Endodermal cell (in vitro differentiated cells): Measurements from ENCODE around the gene MTG2. TPM values are rescaled to one million over a fixed set of nuclear protein-coding genes. Genes with fewer than 3 reads are reported as not detected.
A peak's percentile ranks its signal among the peaks of the same experiment; 100 is the strongest.

ENCODE experiments used
- DNase-seq: peaks from one replicate; pipeline ENCODE4 v3.0.0-alpha.2; 2017
- H3K27ac ChIP-seq: 2 replicates; pipeline ENCODE4 v1.5.1; 2013; ENCODE audit warnings: mild to moderate bottlenecking, low read depth, low read length, moderate library complexity
- H3K27me3 ChIP-seq: 2 replicates; pipeline ENCODE4 v1.6.1; 2013; ENCODE audit warnings: mild to moderate bottlenecking, low read length, moderate library complexity; ENCODE audit not compliant: insufficient read depth, control insufficient read depth, poor library complexity, severe bottlenecking
- H3K36me3 ChIP-seq: 2 replicates; pipeline ENCODE4 v1.7.0; 2013; ENCODE audit warnings: mild to moderate bottlenecking, low read length, moderate library complexity; ENCODE audit not compliant: control insufficient read depth, insufficient read depth
- H3K4me1 ChIP-seq: one replicate; pipeline ENCODE4 v1.7.0; 2013; ENCODE audit warnings: low read length; ENCODE audit not compliant: control insufficient read depth, insufficient read depth
- H3K4me3 ChIP-seq: 2 replicates; pipeline ENCODE4 v1.5.1; 2013; ENCODE audit warnings: mild to moderate bottlenecking, low read length, moderate library complexity
- H3K9ac ChIP-seq: 2 replicates; pipeline ENCODE4 v1.6.1; 2013; ENCODE audit warnings: mild to moderate bottlenecking, low read length, moderate library complexity; ENCODE audit not compliant: poor library complexity, severe bottlenecking; ENCODE audit errors: extremely low read depth
- H3K9me3 ChIP-seq: 2 replicates; pipeline ENCODE4 v1.6.1; 2013; ENCODE audit warnings: mild to moderate bottlenecking, low read length, moderate library complexity; ENCODE audit not compliant: control insufficient read depth
- H3K27ac Mint-ChIP-seq: 2 replicates; pipeline ENCODE4 v1.8.0; 2020; ENCODE audit warnings: mixed read lengths
- H3K27me3 Mint-ChIP-seq: 2 replicates; pipeline ENCODE4 v1.8.0; 2021; ENCODE audit warnings: mild to moderate bottlenecking, mixed read lengths; ENCODE audit not compliant: insufficient read depth
- H3K36me3 Mint-ChIP-seq: 2 replicates; pipeline ENCODE4 v1.8.0; 2020; ENCODE audit warnings: low read depth, mixed read lengths
- H3K4me1 Mint-ChIP-seq: 2 replicates; pipeline ENCODE4 v1.8.0; 2020; ENCODE audit warnings: mixed read lengths
- H3K4me3 Mint-ChIP-seq: 2 replicates; pipeline ENCODE4 v1.8.0; 2020; ENCODE audit warnings: mild to moderate bottlenecking, moderate library complexity, mixed read lengths
- H3K9me3 Mint-ChIP-seq: 2 replicates; pipeline ENCODE4 v1.8.0; 2020; ENCODE audit warnings: mild to moderate bottlenecking, mixed read lengths
- WGBS, 2 experiments: methylation state at CpG; one replicate each; pipeline versions ENCODE4 v1.1.5 to v1.1.7; 2013; ENCODE audit warnings: missing lambda C conversion rate in 2 of 2, mixed read lengths in 1 of 2; ENCODE audit not compliant: insufficient coverage in 1 of 2, insufficient read length in 1 of 2; 5-methylcytosine and 5-hydroxymethylcytosine counted together
- total RNA-seq, 2 donors: library from RNA; stranded (reverse); fragmentation: NEBNext Ultra II Directional in 1 of 2; extraction: Animal tissue kit (Norgen Biotek cat#: 25700) in 1 of 2; gene quantifications; 2 replicates in 1 of 2; 3 replicates in 1 of 2; pipeline ENCODE4 v1.2.1, GENCODE V29; 2021
- TF ChIP-seq, protein P1 (sequence below): fragments of 200-600 bp; sonication (generic); conservative IDR thresholded peaks from 2 replicates; pipeline ENCODE4 v1.5.0; 2021; ENCODE audit warnings: antibody characterized with exemption, mild to moderate bottlenecking

The MTG2 gene
- total RNA-seq, 2 donors from 2014 or later, result 28.2 to 29.6 TPM

- peaks cover 31% of the 10 kb centered on the region for H3K36me3 ChIP-seq
- no peaks in the 10 kb centered on the region for H3K9me3 ChIP-seq
- no peaks in the 10 kb centered on the region for H3K27me3 Mint-ChIP-seq
- H3K4me1 ChIP-seq, result no peaks in the 10 kb centered on the region
- DNase-seq, result no peak
- no peaks in the 10 kb centered on the region for H3K4me1 Mint-ChIP-seq
- no peaks in the 10 kb centered on the region for H3K9me3 Mint-ChIP-seq
- peaks cover 56% of the 10 kb centered on the region for H3K36me3 Mint-ChIP-seq
- no peak overlapping the region for H3K4me3 Mint-ChIP-seq
- H3K4me3 ChIP-seq, result no peak overlapping the region
- TF ChIP-seq, protein P1, sequence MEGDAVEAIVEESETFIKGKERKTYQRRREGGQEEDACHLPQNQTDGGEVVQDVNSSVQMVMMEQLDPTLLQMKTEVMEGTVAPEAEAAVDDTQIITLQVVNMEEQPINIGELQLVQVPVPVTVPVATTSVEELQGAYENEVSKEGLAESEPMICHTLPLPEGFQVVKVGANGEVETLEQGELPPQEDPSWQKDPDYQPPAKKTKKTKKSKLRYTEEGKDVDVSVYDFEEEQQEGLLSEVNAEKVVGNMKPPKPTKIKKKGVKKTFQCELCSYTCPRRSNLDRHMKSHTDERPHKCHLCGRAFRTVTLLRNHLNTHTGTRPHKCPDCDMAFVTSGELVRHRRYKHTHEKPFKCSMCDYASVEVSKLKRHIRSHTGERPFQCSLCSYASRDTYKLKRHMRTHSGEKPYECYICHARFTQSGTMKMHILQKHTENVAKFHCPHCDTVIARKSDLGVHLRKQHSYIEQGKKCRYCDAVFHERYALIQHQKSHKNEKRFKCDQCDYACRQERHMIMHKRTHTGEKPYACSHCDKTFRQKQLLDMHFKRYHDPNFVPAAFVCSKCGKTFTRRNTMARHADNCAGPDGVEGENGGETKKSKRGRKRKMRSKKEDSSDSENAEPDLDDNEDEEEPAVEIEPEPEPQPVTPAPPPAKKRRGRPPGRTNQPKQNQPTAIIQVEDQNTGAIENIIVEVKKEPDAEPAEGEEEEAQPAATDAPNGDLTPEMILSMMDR, result no peak
- no peak overlapping the region for H3K27ac ChIP-seq
- H3K9ac ChIP-seq, result no peak overlapping the region
- 79 to 83% methylated on average over 4 to 5 of the region's 5 CpGs for WGBS, 2 experiments
- H3K27ac Mint-ChIP-seq, result no peak overlapping the region
- H3K27me3 ChIP-seq, result no peaks in the 10 kb centered on the region
These were observed 19.2 kb downstream of the MTG2 start for GRCh38 chr20:62202083-62202395.

- no peak overlapping the region for H3K9ac ChIP-seq
- Mint-ChIP-seq H3K27ac (no peak overlapping the region), H3K4me1 (no peaks in the 10 kb centered on the region), H3K27me3 (no peaks in the 10 kb centered on the region), H3K4me3 (no peak overlapping the region), H3K36me3 (peaks cover 53% of the 10 kb centered on the region), H3K9me3 (no peaks in the 10 kb centered on the region)
- H3K9me3 ChIP-seq, result no peaks in the 10 kb centered on the region
- WGBS, 2 experiments, result 90 to 92% methylated on average over 20 to 23 of the region's 23 CpGs
- peak overlapping the region; percentile 73 for H3K27ac ChIP-seq
- H3K4me1 ChIP-seq, result no peaks in the 10 kb centered on the region
- no peak overlapping the region for H3K4me3 ChIP-seq
- H3K27me3 ChIP-seq, result no peaks in the 10 kb centered on the region
- no peak for DNase-seq
- TF ChIP-seq, protein P1, result no peak
- H3K36me3 ChIP-seq, result peaks cover 25% of the 10 kb centered on the region
These were observed 20.0 kb downstream of the MTG2 start for GRCh38 chr20:62202676-62203377.

DNA sequence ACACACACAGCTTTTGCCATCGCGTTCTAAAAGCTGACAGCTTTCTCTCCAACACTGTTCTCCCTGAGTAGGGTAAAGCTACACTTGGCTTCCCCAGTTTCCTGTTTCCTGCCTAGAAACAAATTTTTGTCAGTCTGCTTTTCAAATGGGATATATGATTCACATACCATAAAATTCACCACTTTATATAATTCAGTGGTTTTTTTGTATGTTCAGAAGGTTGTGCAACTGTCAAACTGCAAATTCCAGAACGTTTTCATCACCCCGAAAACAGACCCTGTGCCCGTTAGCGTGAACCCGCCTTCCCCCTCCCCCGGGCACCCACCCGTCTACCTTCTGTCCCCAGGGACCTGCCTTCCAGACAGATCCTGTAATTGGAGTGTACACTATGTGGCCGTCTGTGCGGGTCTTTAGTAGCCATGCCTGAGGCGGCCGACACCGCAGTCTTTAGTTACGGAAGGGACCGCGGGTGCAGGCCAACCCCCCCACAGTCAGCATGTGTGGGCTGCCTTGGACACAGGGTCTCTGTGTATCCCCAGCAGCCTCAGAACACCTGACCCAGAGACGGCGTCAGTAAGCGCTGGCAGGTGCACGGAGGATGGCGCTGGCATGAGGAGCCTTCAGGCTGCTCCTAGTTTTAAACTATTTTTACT, 20.7 kb downstream of the MTG2 start:
- TF ChIP-seq, protein P1, result no peak
- Histone ChIP-seq H3K4me1 (no peaks in the 10 kb centered on the region), H3K36me3 (peaks cover 21% of the 10 kb centered on the region), H3K9me3 (no peaks in the 10 kb centered on the region), H3K9ac (no peak overlapping the region), H3K4me3 (no peak overlapping the region), H3K27ac (peak overlapping the region; percentile 73), H3K27me3 (no peaks in the 10 kb centered on the region)
- peaks cover 46% of the 10 kb centered on the region for H3K36me3 Mint-ChIP-seq
- DNase-seq, result no peak
- no peaks in the 10 kb centered on the region for H3K27me3 Mint-ChIP-seq
- whole genome bisulfite sequencing, 2 experiments, result 90 to 93% methylated on average over 20 to 22 of the region's 22 CpGs
- H3K4me1 Mint-ChIP-seq, result no peaks in the 10 kb centered on the region
- H3K4me3 Mint-ChIP-seq, result no peak overlapping the region
- no peaks in the 10 kb centered on the region for H3K9me3 Mint-ChIP-seq
- no peak overlapping the region for H3K27ac Mint-ChIP-seq
